PC-9 (cell line): Measurements from ENCODE around the gene TTC38.

Experiments
- EZH2 ChIP-seq: fragments of 200-600 bp; sonication (generic); IDR thresholded peaks from 2 replicates; pipeline ENCODE4 v1.8.0; 2017; ENCODE audit warnings: antibody characterized with exemption, low read depth
- TF ChIP-seq, protein P1 (sequence below): fragments of 200-600 bp; sonication (generic); conservative IDR thresholded peaks from 2 replicates; pipeline ENCODE4 v1.6.1; 2017; ENCODE audit warnings: mixed run types, antibody characterized with exemption, mild to moderate bottlenecking, moderate library complexity

GRCh38 chr22:46297151-46297812 lies 29.5 kb downstream of the TTC38 start:
- TF ChIP-seq, protein P1, sequence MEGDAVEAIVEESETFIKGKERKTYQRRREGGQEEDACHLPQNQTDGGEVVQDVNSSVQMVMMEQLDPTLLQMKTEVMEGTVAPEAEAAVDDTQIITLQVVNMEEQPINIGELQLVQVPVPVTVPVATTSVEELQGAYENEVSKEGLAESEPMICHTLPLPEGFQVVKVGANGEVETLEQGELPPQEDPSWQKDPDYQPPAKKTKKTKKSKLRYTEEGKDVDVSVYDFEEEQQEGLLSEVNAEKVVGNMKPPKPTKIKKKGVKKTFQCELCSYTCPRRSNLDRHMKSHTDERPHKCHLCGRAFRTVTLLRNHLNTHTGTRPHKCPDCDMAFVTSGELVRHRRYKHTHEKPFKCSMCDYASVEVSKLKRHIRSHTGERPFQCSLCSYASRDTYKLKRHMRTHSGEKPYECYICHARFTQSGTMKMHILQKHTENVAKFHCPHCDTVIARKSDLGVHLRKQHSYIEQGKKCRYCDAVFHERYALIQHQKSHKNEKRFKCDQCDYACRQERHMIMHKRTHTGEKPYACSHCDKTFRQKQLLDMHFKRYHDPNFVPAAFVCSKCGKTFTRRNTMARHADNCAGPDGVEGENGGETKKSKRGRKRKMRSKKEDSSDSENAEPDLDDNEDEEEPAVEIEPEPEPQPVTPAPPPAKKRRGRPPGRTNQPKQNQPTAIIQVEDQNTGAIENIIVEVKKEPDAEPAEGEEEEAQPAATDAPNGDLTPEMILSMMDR: no peak
- no peak for TF ChIP-seq EZH2
